ENCODE results near the gene GPR137. TPM values are rescaled to one million over a fixed set of nuclear protein-coding genes. Genes with fewer than 3 reads are reported as not detected.

The GPR137 gene
- total RNA-seq, 1 donor from 2014 or later: 24.8 TPM

DNA sequence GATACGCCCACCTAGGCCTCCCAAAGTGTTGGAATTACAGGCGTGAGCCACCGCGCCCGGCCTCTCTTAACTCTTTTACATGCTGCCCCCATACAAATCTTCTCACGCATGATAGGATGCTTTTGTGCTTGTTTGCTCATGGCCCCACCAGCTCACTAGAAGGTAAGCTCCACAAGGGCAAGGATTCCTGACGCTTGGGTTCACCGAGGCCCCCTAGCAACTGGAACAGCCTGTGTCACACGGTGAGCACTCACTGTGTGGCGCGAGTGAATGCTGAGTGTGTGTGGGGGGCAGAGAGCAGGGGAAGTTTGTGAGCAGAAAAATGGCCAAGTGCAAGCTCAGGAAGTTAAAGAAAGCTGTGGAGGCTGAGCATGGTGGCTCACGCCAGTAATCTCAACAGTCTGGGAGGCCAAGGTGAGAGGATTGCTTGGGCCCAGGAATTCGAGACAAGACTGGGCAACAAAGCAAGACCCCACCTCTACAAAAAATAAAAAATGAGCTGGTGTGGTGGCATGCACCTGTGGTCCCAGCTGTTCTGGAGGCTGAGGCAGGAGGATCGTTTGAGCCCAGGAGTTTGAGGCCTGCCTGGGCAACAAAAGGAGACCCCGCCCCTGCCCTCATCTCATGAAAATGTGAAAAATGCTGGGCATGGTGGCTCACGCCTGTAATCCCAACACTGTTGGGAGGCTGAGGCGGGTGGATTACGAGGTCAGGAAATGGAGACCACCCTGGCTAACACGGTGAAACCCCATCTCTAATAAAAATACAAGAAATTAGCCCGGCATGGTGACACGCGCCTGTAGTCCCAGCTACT, 3.5 kb upstream of the GPR137 start:
- DNase-seq (ENCODE audit: low read depth): no peak
- TF ChIP-seq, protein P1, sequence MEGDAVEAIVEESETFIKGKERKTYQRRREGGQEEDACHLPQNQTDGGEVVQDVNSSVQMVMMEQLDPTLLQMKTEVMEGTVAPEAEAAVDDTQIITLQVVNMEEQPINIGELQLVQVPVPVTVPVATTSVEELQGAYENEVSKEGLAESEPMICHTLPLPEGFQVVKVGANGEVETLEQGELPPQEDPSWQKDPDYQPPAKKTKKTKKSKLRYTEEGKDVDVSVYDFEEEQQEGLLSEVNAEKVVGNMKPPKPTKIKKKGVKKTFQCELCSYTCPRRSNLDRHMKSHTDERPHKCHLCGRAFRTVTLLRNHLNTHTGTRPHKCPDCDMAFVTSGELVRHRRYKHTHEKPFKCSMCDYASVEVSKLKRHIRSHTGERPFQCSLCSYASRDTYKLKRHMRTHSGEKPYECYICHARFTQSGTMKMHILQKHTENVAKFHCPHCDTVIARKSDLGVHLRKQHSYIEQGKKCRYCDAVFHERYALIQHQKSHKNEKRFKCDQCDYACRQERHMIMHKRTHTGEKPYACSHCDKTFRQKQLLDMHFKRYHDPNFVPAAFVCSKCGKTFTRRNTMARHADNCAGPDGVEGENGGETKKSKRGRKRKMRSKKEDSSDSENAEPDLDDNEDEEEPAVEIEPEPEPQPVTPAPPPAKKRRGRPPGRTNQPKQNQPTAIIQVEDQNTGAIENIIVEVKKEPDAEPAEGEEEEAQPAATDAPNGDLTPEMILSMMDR (conservative IDR thresholded peaks at IDR 0.05; ENCODE audit: low read depth, low read length): no peak
- H3K4me3 ChIP-seq (ENCODE audit: low read depth, low read length): no peak overlapping the region

DNA sequence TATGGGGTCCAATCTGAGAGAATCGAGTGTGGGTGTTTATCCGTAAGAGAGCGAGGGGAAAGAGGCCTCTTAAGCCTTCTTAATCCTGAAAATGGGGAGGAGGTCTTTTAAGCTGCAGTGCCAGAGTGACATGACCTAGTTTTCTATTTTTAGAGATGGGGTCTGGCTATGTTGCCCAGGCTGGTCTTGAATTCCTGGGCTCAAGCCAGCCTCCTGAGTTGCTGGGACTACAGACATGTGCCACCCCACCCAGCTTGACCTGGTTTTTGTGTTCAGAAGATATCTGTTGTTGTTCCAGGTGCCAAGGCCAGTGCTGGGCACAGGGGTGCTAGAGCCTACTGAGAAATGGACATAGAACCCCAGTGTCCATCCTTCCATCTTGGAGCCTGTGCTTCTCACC, 2.6 kb upstream of the GPR137 start:
- TF ChIP-seq, protein P1 (conservative IDR thresholded peaks at IDR 0.05; ENCODE audit: low read depth, low read length): no peak
- no peak for DNase-seq (ENCODE audit: low read depth)
- peak overlapping the region; percentile 94 for H3K4me3 ChIP-seq (ENCODE audit: low read depth, low read length)

DNA sequence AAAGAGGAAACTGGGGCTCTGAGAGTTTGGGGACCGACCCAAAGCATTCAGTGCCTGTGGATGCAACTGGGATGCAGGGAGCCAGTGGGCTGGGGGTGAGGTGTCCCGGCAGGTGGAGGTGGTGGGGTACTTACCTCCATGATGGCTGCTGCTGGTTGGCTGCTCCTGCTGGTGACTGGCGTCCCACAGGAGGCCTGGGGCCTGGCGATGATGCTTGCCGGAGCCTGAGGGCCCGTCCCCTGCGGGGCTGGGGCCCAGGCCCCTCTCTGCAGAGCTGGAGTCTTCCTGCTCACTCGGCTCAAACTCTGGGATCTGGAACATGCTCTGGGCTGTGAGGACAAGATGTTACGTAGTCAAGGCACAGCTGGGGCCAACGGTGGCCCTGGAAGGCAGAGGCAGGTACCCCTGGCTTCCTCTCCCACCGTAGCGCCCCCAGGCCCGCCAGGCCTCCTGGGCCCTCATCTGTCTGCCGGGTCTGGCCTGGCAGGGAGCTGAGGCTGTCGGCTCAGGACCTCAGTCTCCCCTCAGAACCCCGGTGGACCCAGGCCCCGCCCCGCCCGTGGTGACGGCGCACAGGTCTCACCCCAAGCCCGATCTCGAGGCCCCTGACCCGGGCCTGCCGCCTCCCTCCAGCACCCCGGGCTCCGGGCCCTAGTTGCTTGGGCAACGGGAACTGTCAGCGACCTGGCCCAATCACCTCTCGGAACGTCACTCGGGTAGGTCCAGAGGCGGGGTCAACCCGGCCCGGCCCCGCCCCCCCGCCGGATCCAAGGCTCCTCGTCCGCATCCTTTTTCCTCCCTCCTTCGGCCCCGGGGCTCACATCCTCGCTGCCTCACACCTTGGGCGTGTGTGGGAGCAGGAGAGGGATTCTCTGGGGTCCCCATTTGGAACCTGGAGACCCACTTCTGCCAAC, 1.3 kb upstream of the GPR137 start, which contains the start of gene BAD:
Gene BAD (minus strand): TSS at position 618 of the 914 bp plus-strand sequence. CDS start 297 bp downstream, at position 321.
- H3K4me3 ChIP-seq (ENCODE audit: low read depth, low read length): peak within 1 kb of the TSS; percentile 94
- DNase-seq (ENCODE audit: low read depth): no peak
- TF ChIP-seq, protein P1 (conservative IDR thresholded peaks at IDR 0.05; ENCODE audit: low read depth, low read length): no peak

DNA sequence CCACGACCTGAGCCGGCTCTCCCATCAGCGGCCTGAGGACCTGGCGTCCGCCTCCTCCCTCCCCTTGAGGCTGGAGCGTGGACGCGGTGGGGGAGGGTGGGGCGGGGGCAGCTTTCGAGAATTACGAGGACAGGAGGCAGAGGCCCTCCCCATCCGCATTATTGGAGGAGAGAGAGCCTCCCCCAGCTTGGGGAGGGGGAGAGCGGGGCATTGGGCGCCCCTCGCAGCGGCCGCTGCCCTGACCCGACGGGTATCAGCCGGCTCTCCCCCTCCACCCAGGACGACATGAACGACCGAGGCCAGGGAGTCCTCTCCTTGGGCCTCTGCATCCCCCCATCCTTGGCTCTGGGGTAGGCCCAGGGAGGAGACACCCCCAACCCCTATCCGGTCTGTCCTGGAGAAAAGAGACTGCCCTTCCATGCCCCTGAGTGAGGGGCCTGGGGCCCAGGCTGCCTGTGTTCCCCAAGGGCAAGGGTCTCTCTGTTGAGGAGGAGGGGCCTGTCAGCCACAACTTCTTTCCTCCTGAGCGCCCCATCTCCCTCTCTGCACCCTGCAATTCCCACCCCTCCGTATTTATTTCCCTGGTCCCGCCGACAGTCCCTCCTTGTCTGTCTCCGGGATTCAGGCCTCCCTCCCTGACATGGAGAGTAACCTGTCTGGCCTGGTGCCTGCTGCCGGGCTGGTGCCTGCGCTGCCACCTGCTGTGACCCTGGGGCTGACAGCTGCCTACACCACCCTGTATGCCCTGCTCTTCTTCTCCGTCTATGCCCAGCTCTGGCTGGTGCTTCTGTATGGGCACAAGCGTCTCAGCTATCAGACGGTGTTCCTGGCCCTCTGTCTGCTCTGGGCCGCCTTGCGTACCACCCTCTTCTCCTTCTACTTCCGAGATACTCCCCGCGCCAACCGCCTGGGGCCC, 495 bp downstream of the GPR137 start:
- DNase-seq (ENCODE audit: low read depth): no peak
- TF ChIP-seq, protein P1 (conservative IDR thresholded peaks at IDR 0.05; ENCODE audit: low read depth, low read length): peak; percentile 30
- H3K4me3 ChIP-seq (ENCODE audit: low read depth, low read length): peak overlapping the region; percentile 94

DNA sequence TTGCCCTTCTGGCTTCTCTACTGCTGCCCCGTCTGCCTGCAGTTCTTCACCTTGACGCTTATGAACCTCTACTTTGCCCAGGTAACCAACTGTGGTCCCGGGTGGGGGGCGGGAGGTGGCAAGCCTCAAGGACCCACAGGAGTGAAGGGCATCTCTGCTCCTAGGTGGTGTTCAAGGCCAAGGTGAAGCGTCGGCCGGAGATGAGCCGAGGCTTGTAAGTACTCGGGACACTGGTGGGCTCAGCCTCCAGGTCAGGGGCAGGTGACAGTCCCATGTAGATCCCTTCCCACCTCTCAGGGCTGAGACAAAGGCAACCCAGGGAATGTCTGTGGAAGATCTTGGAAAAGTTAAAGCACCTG, 1.1 kb downstream of the GPR137 start:
- H3K4me3 ChIP-seq (ENCODE audit: low read depth, low read length): no peak overlapping the region
- TF ChIP-seq, protein P1 (conservative IDR thresholded peaks at IDR 0.05; ENCODE audit: low read depth, low read length): no peak
- no peak for DNase-seq (ENCODE audit: low read depth)

DNA sequence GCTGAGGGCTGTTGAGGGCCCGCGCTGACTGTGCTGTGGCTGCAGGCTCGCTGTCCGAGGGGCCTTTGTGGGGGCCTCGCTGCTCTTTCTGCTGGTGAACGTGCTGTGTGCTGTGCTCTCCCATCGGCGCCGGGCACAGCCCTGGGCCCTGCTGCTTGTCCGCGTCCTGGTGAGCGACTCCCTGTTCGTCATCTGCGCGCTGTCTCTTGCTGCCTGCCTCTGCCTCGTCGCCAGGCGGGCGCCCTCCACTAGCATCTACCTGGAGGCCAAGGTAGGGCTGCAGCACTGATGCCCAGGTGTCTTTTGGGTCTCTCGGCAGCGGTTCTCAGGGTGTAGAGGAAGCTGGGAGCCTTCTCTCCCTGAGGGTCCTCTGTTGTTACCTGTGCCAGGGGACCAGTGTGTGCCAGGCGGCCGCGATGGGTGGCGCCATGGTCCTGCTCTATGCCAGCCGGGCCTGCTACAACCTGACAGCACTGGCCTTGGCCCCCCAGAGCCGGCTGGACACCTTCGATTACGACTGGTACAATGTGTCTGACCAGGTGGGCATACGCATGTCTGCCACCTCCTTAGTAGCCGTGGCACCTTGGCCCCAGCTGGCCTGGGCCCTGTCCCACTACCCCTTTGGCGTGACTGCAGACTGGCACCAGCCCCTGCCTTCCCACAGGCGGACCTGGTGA, 2.2 kb downstream of the GPR137 start:
- TF ChIP-seq, protein P1 (conservative IDR thresholded peaks at IDR 0.05; ENCODE audit: low read depth, low read length): no peak
- H3K4me3 ChIP-seq (ENCODE audit: low read depth, low read length): no peak overlapping the region
- DNase-seq (ENCODE audit: low read depth): no peak
